Measurements from ENCODE around the gene WDR75. TPM values are rescaled to one million over a fixed set of nuclear protein-coding genes. Genes with fewer than 3 reads are reported as not detected.

Gene WDR75
- total and polyA plus RNA-seq, 2 donors (not counting 3 experiments of a cell fraction or from before 2014, with no cell fraction given), result 17.4 to 44.8 TPM

GRCh38 chr2:189502714-189503113, 61.4 kb downstream of the WDR75 start:
- Histone ChIP-seq H3K27me3 (ENCODE audit: control insufficient read depth in 2 of 2, insufficient read depth in 2 of 2, low read length in 2 of 2) (no peaks in the 10 kb centered on the region), H3K9me1 (replicated peaks; ENCODE audit: control insufficient read depth, extremely low read depth, insufficient read depth, low read length) (no peaks in the 10 kb centered on the region), H4K20me1 (replicated peaks; ENCODE audit: control insufficient read depth, extremely low read depth, insufficient read depth, low read length) (no peaks in the 10 kb centered on the region), H3K79me2 (ENCODE audit: control insufficient read depth, insufficient read depth, low read length) (no peaks in the 10 kb centered on the region), H3K4me2 (ENCODE audit: insufficient read depth, low read length) (no peak overlapping the region), H3K9ac (replicated peaks; ENCODE audit: extremely low read depth, insufficient read depth, low read length) (no peak overlapping the region), H3K4me1 (ENCODE audit: control insufficient read depth, extremely low read depth, insufficient read depth, low read length) (no peaks in the 10 kb centered on the region), H3K27ac (ENCODE audit: insufficient read depth, low read depth, low read length) (no peak overlapping the region), H2AFZ (ENCODE audit: low read depth, low read length) (no peak overlapping the region), H3K36me3 (ENCODE audit: control insufficient read depth in 2 of 2, extremely low read depth in 1 of 2, insufficient read depth in 2 of 2, low read length in 2 of 2) (no peaks in the 10 kb centered on the region), H3K9me3 (replicated peaks; ENCODE audit: control insufficient read depth, insufficient read depth, low read length) (no peaks in the 10 kb centered on the region), H3K4me3 (replicated peaks in 1 of 3; ENCODE audit: insufficient read depth in 1 of 3, low read depth in 1 of 3, low read length in 3 of 3) (no peak overlapping the region)
- dilution Hi-C loops (cut with MboI; ENCODE audit: extremely low pct_ligation_motif_present, low sequenced_read_pairs) (no loop called here), intact Hi-C loops (cut with micrococcal nuclease) (no loop called here)
- CTCF ChIA-PET, result no interaction called here
- DNase-seq (ENCODE audit: low read depth, low spot score) (no peak), FAIRE-seq (no peak)
- POLR2A ChIA-PET, result no interaction called here
- no peak for TF ChIP-seq POLR2AphosphoS5 (IDR thresholded peaks at IDR 0.05; ENCODE audit: insufficient read depth, low read depth, low read length)
- TF ChIP-seq CTCF (IDR thresholded peaks at IDR 0.05; ENCODE audit: extremely low read depth in 1 of 2, insufficient read depth in 1 of 2, low read depth in 1 of 2, low read length in 2 of 2), result no peak
- no peak for TF ChIP-seq EZH2 (IDR thresholded peaks at IDR 0.05; ENCODE audit: borderline replicate concordance, low read depth, low read length, severe bottlenecking)
- TF ChIP-seq MYC (IDR thresholded peaks at IDR 0.05; ENCODE audit: low read depth, low read length), result no peak
- no peak for TF ChIP-seq MAX (IDR thresholded peaks at IDR 0.05; ENCODE audit: insufficient read depth, insufficient read length)
- no peak for TF ChIP-seq FOS (IDR thresholded peaks at IDR 0.05; ENCODE audit: borderline replicate concordance, insufficient read depth, low read length)
- TF ChIP-seq POLR2A (IDR thresholded peaks at IDR 0.05; ENCODE audit: low read depth, low read length), result no peak
- TF ChIP-seq JUN (IDR thresholded peaks at IDR 0.05; ENCODE audit: borderline replicate concordance, insufficient read depth, insufficient read length, low read depth), result no peak
- BruUV-seq (replicated peaks), result no TSS peak

All from endothelial cell of umbilical vein (primary cell).